COLO829 (cell line): ENCODE measurements around the gene ACVR1.

ENCODE experiments used
- DNase-seq: peaks from one replicate; pipeline ENCODE4 v3.0.0; 2012; ENCODE audit warnings: low spot score

Gene ACVR1

DNA sequence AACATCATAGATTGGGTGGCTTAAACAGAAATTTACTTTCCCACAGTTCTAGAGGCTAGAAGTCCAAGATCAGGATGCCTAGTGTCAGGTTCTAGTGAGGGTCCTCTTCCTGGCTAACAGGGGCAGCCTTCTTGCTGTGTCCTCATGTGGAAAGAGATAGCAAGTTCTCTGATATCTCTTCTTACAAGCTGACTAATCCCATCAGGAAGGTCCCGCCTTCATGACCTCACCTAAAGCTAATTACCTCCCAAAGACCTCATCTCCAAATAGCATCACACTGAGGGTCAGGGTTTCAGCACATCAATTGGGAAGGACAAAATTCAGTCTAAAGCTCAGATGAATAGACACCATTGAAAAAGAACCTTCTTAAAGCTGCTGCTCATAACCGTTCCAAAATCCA is 22.9 kb downstream of the ACVR1 start:
- no peak for DNase-seq

DNA sequence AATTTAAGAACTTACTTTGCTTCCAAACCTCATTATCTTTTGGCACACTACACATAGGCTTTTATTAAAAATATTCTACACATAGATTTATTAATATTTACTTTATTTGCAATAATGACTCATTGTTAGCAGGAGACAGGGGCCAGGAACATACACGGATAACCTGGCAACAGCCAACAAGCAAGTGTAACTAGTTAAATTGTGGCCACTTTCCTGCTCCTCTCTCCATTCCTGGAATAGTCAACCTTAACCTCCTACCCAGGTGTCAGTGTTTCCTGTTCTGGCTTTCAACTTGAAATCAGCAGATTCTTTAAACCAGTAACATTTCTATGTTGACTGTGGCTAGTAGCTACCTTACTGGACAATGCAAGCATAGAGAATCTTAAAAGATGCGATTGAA is 26.5 kb downstream of the ACVR1 start:
- DNase-seq: no peak

DNA sequence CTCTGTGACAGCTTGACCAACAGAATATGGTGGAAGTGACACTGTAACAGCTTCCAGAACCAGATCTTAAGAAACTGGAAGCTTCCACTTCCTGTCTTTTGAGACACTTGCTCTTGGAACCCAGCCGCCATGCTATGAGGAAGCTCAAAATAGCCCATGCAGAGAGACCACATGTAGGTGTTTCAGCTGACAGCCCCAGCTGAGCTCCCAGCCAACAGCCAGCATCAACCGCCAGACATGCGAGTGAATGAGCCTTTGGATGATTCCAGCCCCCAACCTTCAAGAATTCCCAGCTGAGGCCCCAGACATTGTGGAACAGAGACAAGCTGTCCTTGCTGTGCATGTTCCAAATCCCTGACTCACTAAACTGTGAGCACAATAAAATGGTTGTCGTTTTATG is 27.9 kb downstream of the ACVR1 start:
- no peak for DNase-seq

DNA sequence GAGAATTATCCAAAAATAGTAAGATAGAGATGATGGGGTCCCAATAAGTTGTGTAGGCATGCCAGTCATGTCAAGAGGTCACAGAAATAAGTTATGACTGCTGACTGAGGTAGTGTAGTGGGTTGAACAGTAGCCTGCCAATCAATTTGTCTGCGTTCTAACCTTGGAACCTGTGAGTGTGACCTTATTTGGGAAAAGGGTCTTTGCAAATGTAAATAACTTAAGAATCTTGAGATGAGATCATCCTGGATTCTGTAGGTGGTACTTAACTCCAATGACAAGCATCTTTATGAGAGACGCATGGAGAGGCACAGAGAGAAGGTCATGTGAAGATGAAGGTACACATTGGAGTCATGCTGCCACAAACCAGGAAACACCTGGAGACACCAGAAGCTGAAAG is 31.0 kb downstream of the ACVR1 start:
- DNase-seq: no peak

DNA sequence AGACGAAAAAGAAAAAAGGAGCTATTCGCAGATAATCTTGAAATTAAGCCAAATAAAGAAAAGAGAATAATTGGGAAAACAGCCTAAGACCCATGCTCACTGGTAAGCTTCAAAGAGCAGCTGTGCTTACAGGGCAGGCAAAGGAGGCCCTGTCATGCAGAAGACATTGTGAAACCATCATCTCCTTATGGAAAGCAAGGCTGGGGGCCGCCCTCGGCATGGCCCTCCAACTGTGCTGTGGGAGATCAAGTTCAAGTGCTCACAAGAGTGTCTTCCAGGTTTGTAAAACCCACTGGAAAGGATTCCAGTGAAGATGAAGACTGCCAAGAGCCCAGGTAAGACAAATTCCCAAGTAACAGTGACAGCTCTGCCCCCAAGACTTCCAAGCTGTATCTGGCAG is 32.2 kb downstream of the ACVR1 start:
- DNase-seq: no peak

DNA sequence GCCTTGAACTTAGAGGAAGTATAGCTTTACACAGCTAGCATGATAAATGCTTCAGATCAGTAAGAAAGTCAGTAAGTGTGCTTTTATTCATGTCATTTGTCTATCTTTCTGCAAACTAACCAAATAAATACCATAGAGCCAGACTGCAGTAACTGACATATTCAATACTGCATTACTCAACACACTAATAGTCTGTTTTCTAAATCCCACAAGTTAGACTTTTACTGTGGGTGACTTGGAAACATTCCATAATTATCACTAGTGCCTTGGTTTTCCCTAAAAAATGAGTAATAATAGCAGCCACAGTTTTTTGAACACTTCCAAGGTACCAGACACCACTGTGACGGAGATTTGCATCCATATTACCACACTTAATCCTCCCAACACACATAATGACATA is 33.0 kb downstream of the ACVR1 start:
- DNase-seq: no peak

DNA sequence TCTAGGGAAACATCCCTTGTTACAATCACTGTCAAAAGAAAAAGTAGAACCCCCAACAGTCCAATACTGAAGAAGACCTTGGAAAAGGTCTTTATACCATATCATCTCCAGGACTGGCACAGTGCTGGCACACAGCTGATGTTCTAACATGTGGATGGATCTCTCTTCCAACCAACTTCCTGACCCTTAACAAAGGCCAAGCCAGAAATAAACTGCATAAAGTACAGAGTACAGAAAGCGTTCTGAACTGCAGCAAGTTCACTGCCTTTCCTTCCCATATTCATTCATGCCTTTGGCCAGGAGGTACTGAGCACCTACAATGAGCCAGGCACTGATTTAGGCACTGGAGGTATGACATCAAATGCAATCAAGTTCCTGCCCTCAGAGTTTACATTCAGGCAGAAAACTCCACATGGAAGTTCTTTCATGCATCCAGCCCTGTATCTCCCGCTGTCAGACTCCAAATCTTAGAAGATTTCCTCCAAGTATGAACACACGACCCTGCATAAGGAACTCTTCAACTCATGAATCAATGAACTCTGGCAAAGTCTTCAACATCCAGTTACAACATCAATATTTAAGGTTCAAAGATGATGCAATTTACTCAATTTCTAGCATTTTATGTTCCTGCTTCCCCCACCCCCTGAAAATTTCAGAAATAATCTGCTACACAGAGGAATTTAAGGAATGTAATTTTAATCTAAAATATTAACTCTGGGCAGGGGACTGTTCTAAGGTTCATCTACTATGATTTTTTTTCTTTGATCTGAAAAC is 33.8 kb downstream of the ACVR1 start:
- no peak for DNase-seq

DNA sequence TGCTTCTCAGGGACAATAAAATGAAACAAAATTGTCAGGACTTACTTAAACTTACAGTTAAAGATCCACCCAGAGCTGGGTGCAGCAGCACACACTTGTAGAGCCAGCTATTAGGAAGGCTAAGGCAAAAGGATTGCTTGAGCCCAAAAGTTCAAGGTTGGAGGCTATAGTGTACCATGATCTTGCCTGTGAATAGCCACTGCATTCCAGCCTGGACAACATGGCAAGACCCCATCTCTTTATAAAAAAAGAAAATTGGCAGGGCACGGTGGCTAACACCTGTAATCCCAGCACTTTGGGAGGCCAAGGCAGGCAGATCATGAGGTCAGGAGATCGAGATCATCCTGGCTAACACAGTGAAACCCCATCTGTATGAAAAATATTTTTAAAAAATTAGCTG is 34.6 kb downstream of the ACVR1 start:
- no peak for DNase-seq

DNA sequence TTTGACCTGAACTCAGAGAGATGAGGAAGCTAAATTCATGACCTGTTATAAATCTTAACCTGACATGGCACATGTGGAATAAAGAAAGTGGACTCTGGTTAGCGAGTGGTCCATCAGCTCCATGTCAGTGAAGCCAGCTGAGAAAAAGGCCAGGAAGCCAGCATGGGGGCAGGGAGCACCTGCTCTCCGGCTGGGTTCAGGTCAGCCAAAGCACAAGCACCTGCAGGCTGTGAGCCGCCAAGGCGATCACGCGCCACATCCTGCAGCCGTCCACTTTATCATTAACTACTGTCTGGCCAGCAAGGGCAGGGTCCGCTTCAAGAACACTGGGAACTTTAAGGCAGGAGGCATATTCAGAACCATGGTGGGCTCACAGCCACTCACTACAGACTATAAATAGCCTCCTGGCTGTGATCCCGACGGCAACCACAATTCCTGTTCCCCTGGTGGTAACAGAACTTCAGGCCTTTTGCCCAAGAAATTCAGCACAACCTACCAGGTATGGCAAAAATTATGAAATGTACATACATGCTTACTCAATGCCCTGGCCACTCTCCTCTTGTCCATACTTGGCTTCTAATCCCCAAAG is 35.5 kb downstream of the ACVR1 start:
- DNase-seq: no peak

DNA sequence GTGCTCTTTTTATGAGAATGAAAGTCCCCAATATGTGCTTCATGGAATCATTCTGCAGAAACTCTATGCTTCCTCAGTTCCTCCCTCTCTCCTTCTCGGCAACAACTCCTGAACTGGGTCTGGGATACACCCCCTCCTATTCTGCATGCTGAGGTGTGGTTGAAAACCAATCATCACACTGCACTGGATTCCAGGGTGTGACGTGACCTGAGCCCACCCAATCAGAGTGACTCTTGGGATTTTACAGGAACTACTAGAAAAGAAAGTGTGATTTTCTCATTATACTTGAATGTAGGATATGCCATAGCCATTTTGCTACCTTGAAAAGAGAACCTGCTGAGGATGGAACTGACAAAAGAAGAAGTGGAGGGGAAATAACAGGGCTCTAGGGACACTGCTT is 36.3 kb downstream of the ACVR1 start:
- no peak for DNase-seq

DNA sequence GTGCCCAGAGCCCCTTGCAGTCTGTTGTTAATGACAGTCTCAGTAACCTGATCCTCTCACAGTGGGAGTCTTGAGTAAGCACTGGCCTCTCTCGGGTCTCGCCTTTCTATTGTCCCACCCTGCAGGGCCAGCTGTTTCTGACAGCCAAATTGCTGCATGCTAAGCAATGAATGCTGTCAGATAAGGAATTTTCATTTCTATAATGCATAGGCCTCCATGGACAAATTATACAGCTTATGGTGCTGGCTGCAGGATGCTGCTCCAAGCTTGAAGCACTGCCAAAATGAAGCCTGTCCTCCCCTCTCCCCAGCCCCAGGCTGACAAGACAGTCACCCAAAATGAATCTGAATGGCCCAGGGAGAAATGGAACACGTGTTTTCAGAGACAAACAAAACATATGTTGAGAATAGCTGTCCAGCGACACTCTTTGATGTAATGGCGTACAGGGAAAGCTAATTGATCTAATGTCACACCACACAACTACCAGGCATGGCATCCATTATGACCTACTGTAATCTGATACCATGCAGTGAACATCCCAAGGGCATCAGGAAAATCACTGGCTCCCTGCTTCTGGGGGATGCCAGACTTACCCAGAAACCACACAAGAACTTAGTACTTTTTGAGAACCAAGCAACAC is 36.8 kb downstream of the ACVR1 start:
- peak; percentile 16 for DNase-seq

DNA sequence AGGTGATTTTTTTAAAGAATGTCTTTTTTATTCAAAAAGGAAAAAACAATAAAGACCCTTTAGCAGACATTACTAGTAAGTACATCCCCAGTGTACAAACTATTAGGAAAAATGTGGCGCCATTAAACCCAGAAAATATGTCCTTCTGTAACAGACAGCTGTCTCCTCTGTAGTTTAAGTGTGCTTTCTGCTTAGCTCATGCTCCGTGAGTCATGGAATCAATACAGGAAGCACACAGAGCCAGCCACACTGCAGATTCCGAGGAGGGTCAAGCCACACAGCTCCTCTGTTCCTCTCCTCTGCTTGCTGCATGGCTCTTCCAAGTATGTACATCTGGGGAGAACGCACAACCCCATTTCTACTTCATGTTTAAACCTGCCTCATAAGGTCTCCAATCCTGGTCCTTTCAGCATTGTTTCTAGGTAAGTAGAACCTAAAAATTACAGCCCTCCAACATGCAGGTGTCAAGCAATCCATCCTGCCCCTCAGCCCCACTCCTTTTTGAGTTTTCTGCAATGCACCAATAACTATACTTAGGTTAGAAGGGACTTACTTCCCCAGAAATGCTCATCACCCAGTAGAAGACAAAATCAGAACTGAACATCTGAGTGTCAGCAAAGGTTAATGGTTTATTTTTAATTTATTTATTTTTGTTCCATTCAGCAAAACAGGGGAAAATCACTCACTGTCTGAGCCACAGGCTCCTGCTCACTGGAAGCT is 37.5 kb downstream of the ACVR1 start:
- DNase-seq: peak; percentile 66

DNA sequence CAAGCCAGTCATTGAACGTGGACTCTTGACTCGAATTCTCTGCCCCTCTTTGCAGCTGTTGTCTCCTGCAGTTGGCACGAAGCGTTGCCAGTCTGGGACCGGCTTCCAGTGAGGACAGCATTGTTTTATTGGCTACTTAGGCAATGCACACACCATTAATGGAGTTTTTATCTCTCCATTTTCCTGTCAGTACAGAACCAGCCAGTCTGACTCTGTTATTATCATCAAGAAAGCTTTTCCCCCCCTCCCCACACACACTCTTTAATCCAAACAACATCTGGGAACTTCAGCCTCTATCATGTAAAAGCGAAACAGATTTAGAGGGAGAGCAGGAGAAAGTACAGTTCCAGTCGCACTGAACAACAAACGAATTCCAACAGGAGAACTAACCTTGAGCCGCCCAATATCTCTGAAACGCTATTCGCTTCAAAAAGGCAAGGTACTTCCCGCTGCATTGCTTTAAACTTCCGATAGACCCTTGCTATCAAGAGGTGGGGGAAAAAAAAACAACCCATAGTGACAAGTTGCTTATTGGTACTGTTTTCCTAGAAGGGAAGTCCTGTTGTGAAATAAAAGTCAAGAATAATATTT is 38.2 kb downstream of the ACVR1 start:
- no peak for DNase-seq

DNA sequence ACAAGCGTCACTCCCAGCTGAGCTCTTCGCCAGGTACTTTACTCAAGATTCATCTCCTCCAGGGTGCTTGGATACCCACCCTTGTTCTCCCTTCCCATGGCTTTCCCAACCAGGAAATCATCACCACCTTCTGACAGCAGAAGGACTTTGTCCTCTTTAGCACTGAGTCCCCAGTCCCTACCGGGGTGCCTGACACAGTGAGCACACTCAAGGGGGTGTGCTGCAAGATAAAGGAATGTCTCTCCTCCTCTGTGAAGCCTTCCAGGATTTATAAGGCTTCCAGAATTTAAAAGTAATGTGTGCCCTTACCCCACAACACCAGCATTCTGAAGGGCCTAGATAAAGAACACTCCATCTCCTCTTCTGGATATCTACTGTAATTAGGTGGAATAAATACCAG is 39.6 kb downstream of the ACVR1 start:
- DNase-seq: no peak

DNA sequence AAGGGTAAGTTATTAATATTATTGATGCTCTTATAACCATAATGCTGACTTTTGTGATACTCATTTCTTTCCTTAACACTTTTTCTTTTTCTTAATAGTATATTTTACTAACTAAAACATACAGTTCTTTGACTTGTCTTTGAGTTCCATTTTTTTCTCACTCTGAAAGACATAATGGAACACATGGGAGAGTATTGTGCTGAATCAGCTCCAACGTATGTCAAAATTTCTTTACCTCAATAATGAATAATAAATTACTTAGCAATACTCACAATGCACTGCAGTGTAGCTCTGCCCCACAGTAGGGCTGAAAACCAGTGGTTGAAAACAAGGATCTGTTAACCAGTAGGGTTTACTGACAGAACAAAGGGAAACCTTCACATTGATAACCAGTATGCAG is 40.7 kb downstream of the ACVR1 start:
- no peak for DNase-seq

DNA sequence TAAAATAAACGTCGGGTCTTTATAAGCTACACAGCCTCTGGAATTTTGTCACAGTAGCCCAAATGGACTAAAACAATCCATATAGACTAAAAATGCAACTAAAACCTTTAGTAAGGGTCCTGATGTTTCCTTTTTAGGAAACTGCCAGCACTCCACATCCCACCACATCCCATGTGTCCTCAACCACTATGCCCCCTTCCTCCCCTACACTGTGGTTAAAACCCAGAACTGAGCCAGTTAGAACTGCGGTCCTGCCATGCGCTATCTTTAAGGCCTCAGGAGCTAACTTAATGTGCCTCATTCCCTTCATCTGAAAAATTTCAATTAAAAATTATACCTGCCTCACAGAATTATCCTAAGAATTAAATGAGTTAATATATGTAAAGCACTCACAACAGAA is 41.1 kb downstream of the ACVR1 start:
- DNase-seq: no peak

DNA sequence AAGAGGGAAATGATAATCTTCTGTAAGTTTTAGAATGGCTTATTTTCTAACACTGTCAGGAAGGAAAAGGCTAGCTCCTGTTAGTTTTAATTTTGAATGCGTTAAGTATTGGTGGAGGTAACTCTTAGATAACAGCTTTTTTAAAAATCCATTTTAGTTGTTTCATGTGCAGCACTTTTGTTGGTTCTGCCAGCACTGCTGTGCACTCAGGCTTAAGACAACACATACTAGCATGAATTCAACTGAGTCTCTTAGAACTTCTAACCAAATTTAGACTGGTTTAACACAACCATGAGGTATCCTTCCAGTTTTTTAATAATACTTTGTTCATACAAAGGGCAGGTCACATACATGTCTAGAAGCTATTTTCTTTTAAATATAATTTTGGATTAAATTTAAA is 42.4 kb downstream of the ACVR1 start:
- DNase-seq: no peak

DNA sequence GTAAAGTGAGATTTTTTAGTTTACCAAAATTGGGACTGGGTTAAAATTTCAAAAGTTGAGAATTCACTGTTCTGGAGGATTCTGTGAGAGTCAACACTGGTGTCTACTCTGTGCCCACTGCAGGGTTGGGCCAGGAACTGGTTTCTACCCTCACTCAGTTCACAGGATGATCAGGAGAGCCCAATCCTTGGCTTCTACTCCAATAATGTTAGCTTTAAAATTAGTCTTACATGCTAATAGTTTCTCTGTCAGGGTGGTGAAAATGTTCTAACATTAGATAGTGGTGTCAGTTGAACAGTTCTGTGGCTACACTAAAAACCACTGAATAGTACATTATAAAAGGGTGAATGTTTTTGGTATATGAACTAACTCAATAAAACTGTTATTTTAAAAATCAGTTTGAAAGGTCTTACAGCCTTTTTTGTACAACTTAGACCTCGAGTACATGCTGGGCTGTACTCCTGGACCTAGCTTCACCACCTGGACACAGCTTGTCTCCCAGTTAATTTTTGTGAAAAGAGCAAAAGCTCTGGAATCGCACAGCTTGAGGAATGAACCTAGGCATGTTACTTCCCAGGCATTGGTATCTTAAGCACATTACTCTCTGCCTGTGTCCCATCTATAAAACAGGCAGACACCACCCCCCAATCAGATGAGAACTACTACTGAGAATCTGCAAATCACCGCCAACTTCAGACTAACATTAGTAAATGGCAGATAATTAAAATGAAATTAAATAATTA is 44.4 kb downstream of the ACVR1 start:
- no peak for DNase-seq

DNA sequence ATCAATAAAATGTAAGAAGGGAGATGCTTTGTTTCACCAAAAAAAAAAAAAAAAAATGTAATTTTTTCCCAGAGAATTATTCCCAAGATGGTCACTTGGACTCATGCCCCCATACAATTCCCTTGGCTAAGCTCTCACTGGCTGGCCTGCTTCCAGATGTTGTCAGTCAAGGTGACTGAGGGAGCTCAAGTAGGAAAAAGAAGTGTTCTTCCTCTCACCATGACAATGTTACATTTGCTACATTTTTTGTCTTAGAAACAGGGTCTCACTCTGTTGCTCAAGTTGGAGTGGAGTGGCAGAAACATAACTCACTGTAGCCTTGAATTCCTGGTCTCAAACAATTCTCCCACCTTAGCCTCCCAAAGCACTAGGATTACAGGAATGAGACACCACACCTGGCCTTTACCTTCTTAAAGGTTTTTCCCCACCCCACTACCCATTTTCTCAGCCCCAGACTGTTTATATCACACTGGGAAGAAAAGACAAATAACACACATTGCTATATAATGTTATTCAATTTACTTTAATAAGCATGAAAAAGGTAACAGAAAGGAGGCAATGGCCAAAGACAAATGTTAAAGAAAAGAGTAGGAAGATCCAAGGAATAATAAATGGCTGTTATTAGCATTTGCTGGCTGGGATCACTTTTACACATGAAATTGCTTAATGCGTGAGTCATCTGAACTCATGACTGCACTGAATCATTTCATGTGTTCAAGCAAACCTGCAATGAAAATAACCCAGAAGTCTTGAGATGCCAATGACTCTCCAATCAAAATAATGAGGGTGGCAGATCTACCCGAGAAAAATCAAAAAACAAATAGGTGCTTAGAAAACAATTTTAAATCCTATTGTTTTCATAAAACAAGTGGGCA is 45.2 kb downstream of the ACVR1 start:
- DNase-seq: peak; percentile 91

DNA sequence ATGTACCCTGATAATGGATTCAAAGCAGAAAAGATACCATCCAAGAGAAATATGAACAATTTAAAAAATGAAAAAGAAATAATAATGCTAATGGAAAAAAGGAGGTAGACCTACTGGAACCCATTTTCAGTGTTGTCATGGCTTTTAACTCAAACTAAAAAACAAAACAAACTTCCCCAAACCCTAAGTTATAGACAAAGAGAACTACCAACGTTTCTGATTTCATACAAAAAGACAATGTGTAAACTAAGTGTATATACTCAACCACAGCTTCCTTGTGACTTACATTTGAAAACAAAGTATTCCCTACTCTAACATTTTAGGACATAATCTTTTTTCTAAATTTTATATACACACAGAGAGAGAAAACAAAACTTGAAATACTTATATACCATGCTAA is 45.9 kb downstream of the ACVR1 start:
- no peak for DNase-seq

DNA sequence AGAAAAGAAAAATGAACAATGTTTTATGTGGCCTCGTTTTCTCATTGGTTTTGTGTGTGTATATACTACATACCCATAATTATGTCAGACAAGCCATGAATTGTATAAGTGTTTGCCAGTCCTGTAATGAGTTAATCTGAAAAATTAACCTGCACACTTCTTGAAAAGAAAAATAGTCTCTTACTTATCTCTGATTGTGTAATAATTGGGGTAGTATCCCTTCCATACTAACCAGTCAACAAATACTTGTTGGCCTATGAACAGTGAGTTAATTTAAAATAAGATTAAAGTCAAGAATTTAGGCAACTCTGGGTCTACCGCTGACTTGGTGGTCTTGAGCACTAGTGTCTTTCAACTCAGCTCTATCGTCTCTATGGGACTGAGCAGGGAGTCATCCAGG is 48.8 kb downstream of the ACVR1 start:
- DNase-seq: no peak
